GM12892 (cell line): Measurements from ENCODE around the gene TRUB1.

Experiments
- POLR2A ChIP-seq: IDR thresholded peaks from 2 replicates; pipeline ENCODE4 v1.6.1; 2011; ENCODE audit warnings: low read depth, low read length, control low read depth
- POLR2AphosphoS5 ChIP-seq: IDR thresholded peaks from 2 replicates; pipeline ENCODE4 v1.6.1; 2011; ENCODE audit warnings: low read depth, low read length, control low read depth
- TAF1 ChIP-seq: IDR thresholded peaks from 2 replicates; pipeline ENCODE4 v1.6.1; 2011; ENCODE audit warnings: low read depth, mild to moderate bottlenecking, control low read depth, low read length, borderline replicate concordance

DNA sequence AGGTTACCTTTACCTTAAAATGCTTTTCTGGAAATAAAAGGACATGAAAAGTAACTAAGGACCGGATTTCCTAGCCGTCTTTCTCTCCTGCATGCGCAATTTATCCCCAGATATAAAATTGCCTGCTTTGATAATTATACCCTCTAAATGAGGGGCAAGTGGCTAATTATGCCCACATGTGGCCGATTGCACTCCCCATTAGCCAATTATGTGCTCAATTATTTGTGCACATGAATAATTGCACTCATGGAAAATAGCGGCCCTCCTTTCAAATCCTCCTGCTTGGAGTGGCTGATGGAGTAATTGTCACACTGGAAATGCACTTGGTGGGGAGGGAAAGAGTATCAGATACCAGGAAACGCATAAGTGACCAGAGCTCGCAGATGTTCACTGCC is 88.7 kb downstream of the TRUB1 start:
- TF ChIP-seq POLR2AphosphoS5 (no peak), POLR2A (no peak), TAF1 (no peak)
